CD14-positive monocyte (primary cell): ENCODE data around the gene IGF1R. TPM values are rescaled to one million over a fixed set of nuclear protein-coding genes. Genes with fewer than 3 reads are reported as not detected.
A peak's percentile ranks its signal among the peaks of the same experiment; 100 is the strongest.

Experiments
- DNase-seq, 3 donors: peaks; one replicate each; pipeline ENCODE4 v3.0.0-alpha.2; 2011 to 2022
- H2AFZ ChIP-seq: 2 replicates; pipeline ENCODE4 v1.6.0; 2012; ENCODE audit warnings: mild to moderate bottlenecking, low read depth, low read length, inconsistent platforms; ENCODE audit not compliant: insufficient read depth, poor library complexity, severe bottlenecking
- H3K27ac ChIP-seq, 2 donors: 1 replicate in 1 of 2; 2 replicates in 1 of 2; pipeline ENCODE4 v1.5.1; 2012 to 2013; ENCODE audit warnings: low read length in 2 of 2, control low read depth in 1 of 2, inconsistent platforms in 1 of 2, low read depth in 1 of 2, mild to moderate bottlenecking in 1 of 2
- H3K27me3 ChIP-seq, 2 donors: one replicate each; pipeline versions ENCODE4 v1.6.0 to v1.6.1; 2011 to 2013; ENCODE audit warnings: low read length in 2 of 2; ENCODE audit not compliant: control insufficient read depth in 2 of 2, insufficient read depth in 2 of 2
- H3K36me3 ChIP-seq, 2 donors: replicated peaks in 1 of 2; 1 replicate in 1 of 2; 2 replicates in 1 of 2; pipeline versions ENCODE4 v1.5.1 to v1.6.1; 2012 to 2013; ENCODE audit warnings: low read length in 2 of 2, control low read depth in 1 of 2, inconsistent platforms in 1 of 2, mild to moderate bottlenecking in 1 of 2; ENCODE audit not compliant: insufficient read depth in 2 of 2, control insufficient read depth in 1 of 2
- H3K4me1 ChIP-seq, 2 donors: 1 replicate in 1 of 2; 2 replicates in 1 of 2; pipeline versions ENCODE4 v1.5.1 to v1.6.1; 2012 to 2013; ENCODE audit warnings: low read length in 2 of 2, control low read depth in 1 of 2, inconsistent platforms in 1 of 2, mild to moderate bottlenecking in 1 of 2, moderate library complexity in 1 of 2; ENCODE audit not compliant: insufficient read depth in 2 of 2, control insufficient read depth in 1 of 2
- H3K4me2 ChIP-seq: replicated peaks from 2 replicates; pipeline ENCODE3; 2012; ENCODE audit warnings: low read length, moderate library complexity, mild to moderate bottlenecking; ENCODE audit not compliant: poor library complexity, severe bottlenecking; ENCODE audit errors: extremely low read depth
- H3K4me3 ChIP-seq, 3 experiments: fragments of 200-600 bp in 1 of 3; sonication (generic) in 1 of 3; replicated peaks in 1 of 3; 1 replicate in 2 of 3; 2 replicates in 1 of 3; pipeline ENCODE4 v1.5.1; 2011 to 2013; ENCODE audit warnings: low read length in 3 of 3, mild to moderate bottlenecking in 3 of 3, control low read depth in 2 of 3, low read depth in 2 of 3, inconsistent platforms in 1 of 3, moderate library complexity in 1 of 3
- H3K79me2 ChIP-seq: 2 replicates; pipeline ENCODE4 v1.6.0; 2012; ENCODE audit warnings: mild to moderate bottlenecking, control low read depth, inconsistent platforms, low read length, moderate library complexity; ENCODE audit not compliant: insufficient read depth
- H3K9ac ChIP-seq: 2 replicates; pipeline ENCODE4 v1.6.0; 2017; ENCODE audit warnings: low read length, mild to moderate bottlenecking; ENCODE audit not compliant: insufficient read depth, poor library complexity, severe bottlenecking
- H3K9me3 ChIP-seq, 2 donors: replicated peaks in 1 of 2; 1 replicate in 1 of 2; 2 replicates in 1 of 2; pipeline versions ENCODE4 v1.5.1 to v1.6.1; 2012 to 2013; ENCODE audit warnings: low read length in 2 of 2, control low read depth in 1 of 2; ENCODE audit not compliant: control insufficient read depth in 1 of 2, insufficient read depth in 1 of 2
- H4K20me1 ChIP-seq: 2 replicates; pipeline ENCODE4 v1.6.0; 2012; ENCODE audit warnings: mild to moderate bottlenecking, low read length, control low read depth, moderate library complexity; ENCODE audit not compliant: insufficient read depth
- H3K27ac Mint-ChIP-seq, 7 donors: one replicate each; pipeline ENCODE4 v1.8.0; 2020; ENCODE audit warnings: mild to moderate bottlenecking in 7 of 7, mixed read lengths in 7 of 7, moderate library complexity in 6 of 7, inconsistent platforms in 2 of 7
- H3K27me3 Mint-ChIP-seq, 3 donors: one replicate each; pipeline ENCODE4 v1.8.0; 2021 to 2022; ENCODE audit warnings: low read depth in 3 of 3, mild to moderate bottlenecking in 3 of 3, mixed read lengths in 3 of 3, moderate library complexity in 3 of 3, inconsistent platforms in 1 of 3
- H3K36me3 Mint-ChIP-seq, 2 donors: one replicate each; pipeline ENCODE4 v1.8.0; 2020; ENCODE audit warnings: mixed read lengths in 2 of 2, inconsistent platforms in 1 of 2, mild to moderate bottlenecking in 1 of 2
- H3K4me1 Mint-ChIP-seq: one replicate; pipeline ENCODE4 v1.8.0; 2020; ENCODE audit warnings: mild to moderate bottlenecking, mixed read lengths
- H3K4me3 Mint-ChIP-seq, 2 donors: one replicate each; pipeline ENCODE4 v1.8.0; 2020; ENCODE audit warnings: mild to moderate bottlenecking in 2 of 2, mixed read lengths in 2 of 2, moderate library complexity in 1 of 2
- H3K9me3 Mint-ChIP-seq, 7 donors: one replicate each; pipeline ENCODE4 v1.8.0; 2020 to 2022; ENCODE audit warnings: mixed read lengths in 7 of 7, mild to moderate bottlenecking in 6 of 7, moderate library complexity in 6 of 7, inconsistent platforms in 2 of 7
- CTCF ChIP-seq: fragments of 200-600 bp; IDR thresholded peaks from one replicate; pipeline ENCODE4 v1.8.0; 2022; ENCODE audit warnings: antibody characterized with exemption, mild to moderate bottlenecking
- WGBS: methylation state at CpG from one replicate; pipeline ENCODE4 v1.1.5; 2013; ENCODE audit warnings: missing lambda C conversion rate; ENCODE audit not compliant: insufficient coverage; 5-methylcytosine and 5-hydroxymethylcytosine counted together
- intact Hi-C, 2 donors: fragments of 100-400 bp; cut with micrococcal nuclease; formaldehyde crosslinking; loops; one replicate each; pipeline versions ENCODE4 v1.15.0 to v1.15.1; 2023
- polyA plus RNA-seq, 3 donors: library from polyadenylated mRNA; depleted of rRNA in 1 of 3; unstranded in 2 of 3; stranded (reverse) in 1 of 3; fragments of 300-500 nt in 2 of 3; fragments of >200 nt in 1 of 3; fragmentation: Illumina TruSeq in 2 of 3; gene quantifications; 1 replicate in 2 of 3; 2 replicates in 1 of 3; pipeline ENCODE4 v1.2.3, GENCODE V29; 2012 to 2021

The IGF1R gene
- polyA plus RNA-seq, 3 donors = 0.35 to 4.9 (median 0.67) TPM

GRCh38 chr15:98651036-98651481 is 2.7 kb downstream of the IGF1R start:
- Histone ChIP-seq H3K79me2 (peaks cover 62% of the 10 kb centered on the region), H3K36me3 (no peaks in the 10 kb centered on the region), H3K9ac (peak overlapping the region; percentile 74), H2AFZ (peak overlapping the region; percentile 77), H3K9me3 (no peaks in the 10 kb centered on the region), H4K20me1 (peaks cover 64% of the 10 kb centered on the region), H3K27ac (peak overlapping the region in 1 of 2 donors; percentile 0), H3K4me2 (peak overlapping the region; percentile 79), H3K4me3 (peak overlapping the region; percentile 69 to 92 (median 83)), H3K4me1 (peaks cover 31 to 46% of the 10 kb centered on the region in 2 donors), H3K27me3 (peaks cover 28 to 46% of the 10 kb centered on the region in 2 donors)
- H3K9me3 Mint-ChIP-seq = peaks cover 0 to 17% (median 10%) of the 10 kb centered on the region in 7 donors
- peak overlapping the region in 6 of 7 donors; percentile 1 to 83 (median 42) for H3K27ac Mint-ChIP-seq
- no peak for TF ChIP-seq CTCF
- peak overlapping the region; percentile 99 for H3K4me3 Mint-ChIP-seq
- peaks cover 44% of the 10 kb centered on the region for H3K4me1 Mint-ChIP-seq
- H3K27me3 Mint-ChIP-seq = peaks cover 40 to 46% (median 41%) of the 10 kb centered on the region in 3 donors
- WGBS = 2% methylated on average over 22 of the region's 28 CpGs
- intact Hi-C loops = no loop called here
- peak in 2 of 3 donors; percentile 5 to 11 for DNase-seq
- peaks cover 4 to 17% of the 10 kb centered on the region in 2 donors for H3K36me3 Mint-ChIP-seq

GRCh38 chr15:98651581-98652220 is 3.4 kb downstream of the IGF1R start:
- Histone ChIP-seq H3K9ac (peak overlapping the region; percentile 74), H3K36me3 (no peaks in the 10 kb centered on the region), H3K27me3 (peaks cover 23 to 39% of the 10 kb centered on the region in 2 donors), H3K9me3 (no peaks in the 10 kb centered on the region), H3K4me2 (peak overlapping the region; percentile 79), H3K4me3 (peak overlapping the region in 2 of 3 experiments; percentile 83 to 92), H3K79me2 (peaks cover 69% of the 10 kb centered on the region), H3K27ac (no peak overlapping the region), H3K4me1 (peaks cover 31 to 44% of the 10 kb centered on the region in 2 donors), H4K20me1 (peaks cover 69% of the 10 kb centered on the region), H2AFZ (peak overlapping the region; percentile 77)
- Mint-ChIP-seq H3K9me3 (peaks cover 0 to 17% (median 10%) of the 10 kb centered on the region in 7 donors), H3K27me3 (peaks cover 36 to 42% (median 38%) of the 10 kb centered on the region in 3 donors), H3K27ac (no peak overlapping the region), H3K36me3 (peaks cover 4 to 17% of the 10 kb centered on the region in 2 donors), H3K4me1 (peaks cover 43% of the 10 kb centered on the region), H3K4me3 (peak overlapping the region; percentile 99)
- WGBS = 31% methylated on average over 9 of the region's 14 CpGs
- no peak for DNase-seq
- intact Hi-C loops = no loop called here
- no peak for TF ChIP-seq CTCF
